Prostate gland (tissue), 2 donors: ENCODE results near the gene SLC22A12. TPM values are rescaled to one million over a fixed set of nuclear protein-coding genes. Genes with fewer than 3 reads are reported as not detected.

Experiments
- DNase-seq: peaks from one replicate; pipeline ENCODE4 v3.0.0-alpha.2; 2019; ENCODE audit warnings: low spot score
- H3K27ac ChIP-seq, 2 donors: fragments of 200-600 bp; sonication (generic); 2 replicates each; pipeline ENCODE4 v1.5.1; 2017 to 2019
- H3K27me3 ChIP-seq: fragments of 200-600 bp; sonication (generic); replicated peaks from 2 replicates; pipeline ENCODE4 v1.5.1; 2019; ENCODE audit not compliant: insufficient read depth
- H3K36me3 ChIP-seq, 2 donors: fragments of 200-600 bp; sonication (generic); 1 replicate in 1 of 2; 2 replicates in 1 of 2; pipeline versions ENCODE4 v1.5.1 to v1.8.1; 2017 to 2019
- H3K4me1 ChIP-seq: fragments of 200-600 bp; sonication (generic); replicated peaks from 2 replicates; pipeline ENCODE4 v1.5.1; 2019
- H3K4me3 ChIP-seq, 2 donors: fragments of 200-600 bp; sonication (generic); 2 replicates each; pipeline ENCODE4 v1.5.1; 2017 to 2019
- H3K9me3 ChIP-seq: fragments of 200-600 bp; sonication (generic); 2 replicates; pipeline ENCODE4 v1.5.1; 2017
- POLR2A ChIP-seq: fragments of 450-650 bp; IDR thresholded peaks from one replicate; pipeline ENCODE4 v1.6.1; 2016; ENCODE audit warnings: antibody characterized with exemption, mild to moderate bottlenecking
- POLR2AphosphoS5 ChIP-seq: sonication (generic); formaldehyde crosslinking; IDR thresholded peaks from one replicate; pipeline ENCODE4 v1.6.1; 2017; ENCODE audit warnings: antibody characterized with exemption
- WGBS: methylation state at CpG from one replicate; pipeline ENCODE4 v1.1.5; 2018; 5-methylcytosine and 5-hydroxymethylcytosine counted together
- intact Hi-C: fragments of 100-400 bp; cut with DNase I; formaldehyde crosslinking; loops from one replicate; pipeline ENCODE4 v1.14.2; 2022
- total RNA-seq, 2 donors: library from RNA; depleted of rRNA; stranded (reverse); fragments of >200 nt; gene quantifications; one replicate each; pipeline ENCODE4 v1.1.0, GENCODE V29; 2016
- TF ChIP-seq, protein P1 (sequence below), 4 experiments: fragments of 200-600 bp in 2 of 4; fragments of 450-650 bp in 2 of 4; sonication (generic) in 2 of 4; IDR thresholded peaks; 1 replicate in 3 of 4; 2 replicates in 1 of 4; pipeline ENCODE4 v1.5.1; 2016 to 2019; ENCODE audit warnings: antibody characterized with exemption in 4 of 4, mild to moderate bottlenecking in 2 of 4, moderate library complexity in 2 of 4

SLC22A12 gene
- total RNA-seq, 2 donors from 2014 or later: not detected

- DNase-seq: no peak
- 22% methylated on average over 19 of the region's 19 CpGs for WGBS
- Histone ChIP-seq H3K27me3 (peaks cover 9% of the 10 kb centered on the region), H3K36me3 (no peaks in the 10 kb centered on the region), H3K9me3 (no peaks in the 10 kb centered on the region), H3K27ac (no peak overlapping the region), H3K4me3 (peak overlapping the region in 1 of 2 donors; percentile 24), H3K4me1 (no peaks in the 10 kb centered on the region)
- TF ChIP-seq, protein P1, sequence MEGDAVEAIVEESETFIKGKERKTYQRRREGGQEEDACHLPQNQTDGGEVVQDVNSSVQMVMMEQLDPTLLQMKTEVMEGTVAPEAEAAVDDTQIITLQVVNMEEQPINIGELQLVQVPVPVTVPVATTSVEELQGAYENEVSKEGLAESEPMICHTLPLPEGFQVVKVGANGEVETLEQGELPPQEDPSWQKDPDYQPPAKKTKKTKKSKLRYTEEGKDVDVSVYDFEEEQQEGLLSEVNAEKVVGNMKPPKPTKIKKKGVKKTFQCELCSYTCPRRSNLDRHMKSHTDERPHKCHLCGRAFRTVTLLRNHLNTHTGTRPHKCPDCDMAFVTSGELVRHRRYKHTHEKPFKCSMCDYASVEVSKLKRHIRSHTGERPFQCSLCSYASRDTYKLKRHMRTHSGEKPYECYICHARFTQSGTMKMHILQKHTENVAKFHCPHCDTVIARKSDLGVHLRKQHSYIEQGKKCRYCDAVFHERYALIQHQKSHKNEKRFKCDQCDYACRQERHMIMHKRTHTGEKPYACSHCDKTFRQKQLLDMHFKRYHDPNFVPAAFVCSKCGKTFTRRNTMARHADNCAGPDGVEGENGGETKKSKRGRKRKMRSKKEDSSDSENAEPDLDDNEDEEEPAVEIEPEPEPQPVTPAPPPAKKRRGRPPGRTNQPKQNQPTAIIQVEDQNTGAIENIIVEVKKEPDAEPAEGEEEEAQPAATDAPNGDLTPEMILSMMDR (IDR thresholded peaks at IDR 0.05): no peak
- TF ChIP-seq POLR2A (no peak), POLR2AphosphoS5 (no peak)
- intact Hi-C loops: no loop called here
Measured at GRCh38 chr11:64643920-64644646, 53.1 kb downstream of the SLC22A12 start.

DNA sequence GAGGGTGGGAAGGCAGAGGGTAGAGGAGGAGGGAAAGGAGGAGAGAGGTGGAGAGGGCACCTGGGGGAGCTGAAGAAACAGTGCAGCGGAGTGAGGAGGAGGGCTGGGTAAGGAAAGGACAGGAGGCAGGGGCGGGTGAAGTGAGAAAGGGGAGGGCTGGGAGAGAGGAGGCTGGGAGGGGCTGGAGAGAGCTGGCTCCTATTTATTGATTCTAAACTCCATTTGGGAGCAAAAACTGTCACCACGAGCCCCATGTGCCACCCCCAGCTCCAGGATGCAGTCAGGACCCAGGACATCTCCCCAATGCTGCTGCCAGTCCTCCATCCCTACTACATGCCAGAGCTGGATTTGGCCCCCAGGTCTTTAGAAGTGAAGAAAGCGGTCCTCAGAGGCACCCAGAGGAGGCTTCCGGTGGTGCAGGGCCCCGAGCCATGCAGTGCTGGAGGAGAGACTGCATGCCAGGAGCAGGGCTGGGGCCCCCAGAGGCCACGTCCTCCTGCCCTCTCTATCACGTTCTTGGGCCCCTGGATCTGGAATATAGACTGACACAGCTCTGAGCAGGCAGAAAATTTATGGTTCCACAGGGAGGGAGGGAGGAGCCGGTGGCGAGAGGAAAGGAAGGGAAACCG is 53.7 kb downstream of the SLC22A12 start:
- H3K36me3 ChIP-seq: no peaks in the 10 kb centered on the region
- TF ChIP-seq, protein P1 (IDR thresholded peaks at IDR 0.05): no peak
- no peak for TF ChIP-seq POLR2AphosphoS5
- no peak for TF ChIP-seq POLR2A
- no peak for DNase-seq
- H3K27me3 ChIP-seq: peaks cover 9% of the 10 kb centered on the region
- intact Hi-C loops: no loop called here
- H3K27ac ChIP-seq: no peak overlapping the region
- no peaks in the 10 kb centered on the region for H3K4me1 ChIP-seq
- H3K4me3 ChIP-seq: no peak overlapping the region
- H3K9me3 ChIP-seq: no peaks in the 10 kb centered on the region
- WGBS: 52% methylated on average over 11 of the region's 11 CpGs

GRCh38 chr11:64647019-64647779 is 56.2 kb downstream of the SLC22A12 start:
- DNase-seq: no peak

GRCh38 chr11:64648551-64648950 is 57.5 kb downstream of the SLC22A12 start:
- intact Hi-C loops: no loop called here
- no peak for DNase-seq
- H3K4me1 ChIP-seq: no peaks in the 10 kb centered on the region
- H3K36me3 ChIP-seq: no peaks in the 10 kb centered on the region
- TF ChIP-seq POLR2AphosphoS5: no peak
- TF ChIP-seq, protein P1 (IDR thresholded peaks at IDR 0.05): no peak
- no peak overlapping the region for H3K4me3 ChIP-seq
- no peaks in the 10 kb centered on the region for H3K9me3 ChIP-seq
- 90% methylated on average over 9 of the region's 9 CpGs for WGBS
- H3K27me3 ChIP-seq: peaks cover 2% of the 10 kb centered on the region
- H3K27ac ChIP-seq: no peak overlapping the region

More at GRCh38 chr11:64647019-64647779, 56.2 kb downstream of the SLC22A12 start:
- TF ChIP-seq, protein P1 (IDR thresholded peaks at IDR 0.05): no peak
- TF ChIP-seq POLR2A (no peak), POLR2AphosphoS5 (no peak)
- WGBS: 91% methylated on average over 9 of the region's 9 CpGs
- H3K9me3 ChIP-seq: no peaks in the 10 kb centered on the region
- H3K36me3 ChIP-seq: no peaks in the 10 kb centered on the region
- H3K27ac ChIP-seq: no peak overlapping the region
- intact Hi-C loops: no loop called here
- H3K4me3 ChIP-seq: no peak overlapping the region
- H3K4me1 ChIP-seq: no peaks in the 10 kb centered on the region
- H3K27me3 ChIP-seq: peaks cover 7% of the 10 kb centered on the region
